Activated CD4-positive, CD25-positive, alpha-beta regulatory T cell treated with anti-CD3 and anti-CD28 coated beads, Interleukin-2, amount 50 U/mL, for 72 hours (primary cell): ENCODE measurements around the gene PLD5.

ENCODE experiments used
- DNase-seq: peaks from one replicate; pipeline ENCODE4 v3.0.0; 2021

Gene PLD5

DNA sequence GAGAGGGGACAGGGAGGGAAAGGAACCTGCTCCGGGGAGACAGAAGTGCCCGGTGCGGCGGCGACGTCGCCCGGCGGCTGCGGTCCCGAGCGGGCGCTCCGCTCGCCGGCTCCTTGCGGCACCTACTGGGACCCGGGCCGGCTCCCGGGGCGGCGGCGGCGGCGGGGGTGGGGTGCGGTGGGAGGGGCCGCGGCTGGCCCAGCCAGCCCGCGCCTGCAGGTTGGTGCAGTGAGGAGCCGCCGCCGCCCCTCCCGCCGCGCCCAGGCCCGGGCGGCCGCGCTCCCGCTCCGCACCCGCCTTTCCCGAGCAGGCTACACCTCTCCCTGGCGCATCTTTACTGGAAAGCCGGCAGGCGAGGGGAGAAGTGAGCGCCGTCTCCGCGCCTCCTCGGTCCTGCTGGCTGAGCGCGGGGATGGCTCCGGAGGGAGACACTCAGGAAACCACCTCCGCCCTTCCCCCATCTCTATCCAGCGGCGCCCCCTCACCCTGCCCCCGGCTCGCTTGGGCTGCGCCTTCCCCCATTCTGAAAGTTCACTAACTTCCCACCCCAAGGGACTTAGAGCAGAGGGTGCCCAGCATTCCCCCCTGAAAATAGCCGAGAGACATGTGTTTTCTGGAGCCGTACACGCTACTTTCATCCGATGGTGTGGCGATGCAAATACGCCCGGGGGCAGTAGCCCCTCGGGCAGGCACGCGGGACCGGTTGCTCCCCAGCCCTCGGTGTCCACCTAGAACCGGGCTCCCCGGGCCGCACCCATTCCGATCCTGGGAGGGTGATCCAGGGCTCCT, at the start of gene PLD5:
Gene PLD5 (minus strand): TSS at position 127 of the 789 bp plus-strand sequence.
- DNase-seq, result no peak

DNA sequence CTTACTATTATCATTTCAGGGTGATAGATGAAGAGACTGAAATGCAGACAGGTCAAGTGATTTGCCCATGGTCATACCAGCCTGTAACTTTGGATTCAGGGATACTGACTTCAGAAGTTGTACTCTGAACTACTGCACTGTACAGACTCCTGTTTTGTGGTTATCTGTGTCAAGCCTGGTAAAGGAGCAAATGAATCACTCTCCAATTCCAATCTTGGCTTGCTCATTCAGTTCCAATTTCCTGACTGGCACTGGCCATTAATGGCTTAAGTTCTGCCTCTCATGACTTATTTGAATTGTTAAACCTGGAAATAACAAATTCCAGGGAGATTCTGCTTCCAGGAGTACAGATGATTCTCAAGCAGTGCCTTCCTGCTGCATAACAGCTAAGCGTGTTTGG, 45.4 kb upstream of the PLD5 start:
- no peak for DNase-seq

DNA sequence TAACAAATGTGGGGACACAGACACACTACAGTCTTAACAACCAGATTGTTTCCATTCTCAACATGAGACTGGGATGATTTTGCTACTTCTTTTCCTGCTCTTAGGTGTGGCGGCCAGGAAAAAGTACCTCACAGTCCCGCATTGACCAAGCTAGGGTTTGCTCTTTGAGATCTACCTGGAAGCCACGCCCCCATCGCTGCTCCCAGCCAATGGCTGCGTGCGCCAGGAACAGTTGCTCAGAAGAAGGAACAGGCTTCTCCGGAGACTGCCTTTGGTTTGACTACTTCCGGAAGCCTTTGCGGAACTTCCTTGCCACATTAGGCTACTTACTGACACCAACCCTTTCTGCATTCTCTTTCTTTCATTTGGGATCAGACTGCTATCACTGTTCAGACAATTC, 44.2 kb upstream of the PLD5 start:
- no peak for DNase-seq

DNA sequence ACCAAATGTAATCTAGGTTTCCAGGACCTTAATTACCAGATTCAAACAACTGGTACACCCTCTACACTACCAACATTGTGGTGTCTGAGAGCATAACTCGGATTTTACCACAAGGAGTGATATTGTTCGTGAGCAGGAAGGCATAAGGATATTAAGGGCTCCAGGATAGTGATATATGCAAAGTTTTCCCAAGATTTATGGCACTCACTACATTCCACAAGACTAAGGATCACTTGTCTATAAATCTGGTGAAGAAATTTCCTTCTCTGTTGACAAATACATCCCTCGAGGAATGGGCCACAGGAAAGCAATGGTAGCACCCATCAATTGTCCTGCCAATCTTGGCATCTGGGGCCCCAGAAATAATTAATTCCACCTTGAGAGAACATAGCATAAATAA, 43.1 kb upstream of the PLD5 start:
- no peak for DNase-seq

DNA sequence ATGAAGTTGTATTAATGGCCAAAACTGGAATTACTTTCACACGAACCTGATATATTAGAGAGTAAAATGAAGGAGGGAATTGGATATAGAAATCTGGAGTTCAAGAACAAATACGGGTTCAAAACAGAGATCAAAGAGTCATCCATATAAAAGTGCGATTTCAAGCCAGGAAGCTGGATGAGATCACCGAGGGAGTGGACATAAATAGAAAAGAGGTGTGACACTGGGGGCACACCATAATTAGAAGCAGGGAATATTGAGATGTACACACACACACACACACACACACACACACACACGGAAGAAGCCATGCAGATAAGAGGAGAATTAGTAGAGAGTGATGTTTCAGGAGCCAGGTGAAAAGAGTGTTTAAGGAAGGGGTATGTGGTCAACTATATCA, 32.3 kb upstream of the PLD5 start:
- DNase-seq, result no peak

- no peak for DNase-seq
Observed at GRCh38 chr1:242556276-242556675, 31.8 kb upstream of the PLD5 start.

DNA sequence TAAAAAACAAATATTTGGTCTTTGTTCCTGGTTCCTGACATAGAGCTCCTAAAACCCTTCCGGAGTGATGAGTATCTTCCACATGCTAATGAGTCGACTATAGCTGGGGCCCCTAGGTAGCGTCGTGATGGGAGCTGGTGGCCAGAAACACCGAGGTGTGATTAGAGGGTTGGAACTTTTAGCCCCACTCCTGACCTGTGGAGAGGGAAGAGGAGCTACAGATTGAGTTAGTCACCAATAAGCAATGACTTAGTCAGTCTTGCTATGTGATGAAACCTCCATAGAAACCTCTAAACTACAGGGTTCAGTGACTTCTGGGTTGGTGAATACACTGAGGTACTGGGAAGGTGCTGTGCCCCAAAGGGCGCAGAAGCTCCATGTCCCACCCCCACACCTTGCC, 30.1 kb upstream of the PLD5 start:
- no peak for DNase-seq

DNA sequence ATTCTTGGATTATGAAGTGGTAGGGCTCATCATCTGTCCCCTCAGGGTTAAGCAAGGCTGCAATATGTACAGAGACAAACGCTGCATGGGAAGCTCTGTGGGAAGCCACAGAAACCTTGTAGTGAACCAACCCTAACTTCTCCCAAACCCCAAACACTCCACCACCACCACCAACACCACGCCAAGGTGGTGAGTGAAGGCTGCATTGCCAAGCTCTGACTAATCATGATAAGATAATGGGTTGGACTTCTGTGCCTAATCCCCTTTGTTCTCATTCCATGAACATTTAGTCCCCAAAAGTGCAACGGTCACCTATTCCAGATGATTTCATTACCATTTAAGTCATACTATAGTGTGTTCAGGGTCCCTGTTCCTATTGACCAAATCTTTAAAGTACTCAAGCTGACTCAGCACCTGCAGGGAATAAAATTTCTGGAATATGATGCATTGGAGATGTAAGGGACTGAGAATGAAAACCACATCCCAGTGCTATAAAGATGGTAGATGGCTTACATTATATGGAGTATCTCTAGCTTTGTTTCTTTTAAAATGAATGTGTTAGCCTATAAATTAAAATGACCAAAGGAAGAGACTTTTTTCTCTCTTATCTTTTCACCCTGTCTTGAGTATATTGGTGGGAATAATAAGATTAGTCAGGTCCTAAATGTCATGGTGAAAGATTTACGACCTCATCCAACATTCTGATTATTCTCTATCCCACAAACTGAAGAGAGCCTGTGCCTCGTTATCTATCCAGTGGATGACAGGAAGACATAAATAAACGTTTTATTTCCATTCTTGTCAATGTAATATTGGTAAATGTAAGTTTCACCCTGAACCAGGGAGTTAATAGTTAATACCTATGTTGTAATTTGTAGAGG, 22.6 kb upstream of the PLD5 start:
- no peak for DNase-seq

- DNase-seq, result no peak
Observed at GRCh38 chr1:242546441-242546840, 21.9 kb upstream of the PLD5 start.

- DNase-seq, result no peak
Observed at GRCh38 chr1:242544071-242544470, 19.6 kb upstream of the PLD5 start.

GRCh38 chr1:242542271-242542670, 17.8 kb upstream of the PLD5 start:
- DNase-seq, result no peak

GRCh38 chr1:242535986-242536385, 11.5 kb upstream of the PLD5 start:
- DNase-seq, result no peak

DNA sequence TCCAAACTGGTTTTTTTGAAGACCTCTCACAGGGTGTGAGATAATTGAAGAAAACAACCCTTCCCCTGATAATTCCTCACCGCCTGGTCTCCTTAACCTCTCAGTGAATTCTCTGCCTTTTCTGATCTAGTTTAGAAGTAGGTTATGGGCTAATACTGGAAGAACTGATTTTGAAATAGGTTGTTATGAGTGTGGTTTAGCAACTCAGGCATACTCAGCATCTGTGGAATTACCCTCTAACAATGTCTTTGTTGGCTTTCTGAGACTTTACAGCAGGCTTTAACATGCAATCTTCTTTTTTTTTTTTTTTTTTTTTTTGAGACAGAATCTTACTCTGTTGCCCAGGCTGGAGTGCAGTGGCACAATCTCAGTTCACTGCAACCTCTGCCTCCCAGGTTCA, 10.3 kb upstream of the PLD5 start:
- no peak for DNase-seq

- no peak for DNase-seq
Observed at GRCh38 chr1:242530761-242531160, 6.3 kb upstream of the PLD5 start.

DNA sequence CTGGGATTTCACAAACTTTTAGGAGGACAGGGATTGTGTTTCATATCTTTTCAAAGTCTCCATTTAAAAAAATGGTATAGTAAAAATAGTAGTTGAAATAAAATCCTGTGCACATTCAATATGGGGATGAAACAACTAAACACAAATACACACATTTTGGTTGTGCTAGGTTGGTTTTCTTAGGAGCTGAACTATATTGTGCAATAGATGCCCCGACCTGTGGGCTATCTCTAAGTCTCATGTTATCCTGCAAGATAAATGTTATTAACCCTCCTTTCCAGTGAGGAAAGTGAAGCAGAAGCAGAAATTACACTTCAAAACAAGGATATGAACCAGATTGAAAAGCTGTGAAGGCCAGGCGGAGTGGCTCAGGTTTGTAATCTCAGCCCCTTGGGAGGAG, 1.3 kb upstream of the PLD5 start:
- no peak for DNase-seq

GRCh38 chr1:242525360-242525722, 844 bp upstream of the PLD5 start:
- DNase-seq, result no peak

DNA sequence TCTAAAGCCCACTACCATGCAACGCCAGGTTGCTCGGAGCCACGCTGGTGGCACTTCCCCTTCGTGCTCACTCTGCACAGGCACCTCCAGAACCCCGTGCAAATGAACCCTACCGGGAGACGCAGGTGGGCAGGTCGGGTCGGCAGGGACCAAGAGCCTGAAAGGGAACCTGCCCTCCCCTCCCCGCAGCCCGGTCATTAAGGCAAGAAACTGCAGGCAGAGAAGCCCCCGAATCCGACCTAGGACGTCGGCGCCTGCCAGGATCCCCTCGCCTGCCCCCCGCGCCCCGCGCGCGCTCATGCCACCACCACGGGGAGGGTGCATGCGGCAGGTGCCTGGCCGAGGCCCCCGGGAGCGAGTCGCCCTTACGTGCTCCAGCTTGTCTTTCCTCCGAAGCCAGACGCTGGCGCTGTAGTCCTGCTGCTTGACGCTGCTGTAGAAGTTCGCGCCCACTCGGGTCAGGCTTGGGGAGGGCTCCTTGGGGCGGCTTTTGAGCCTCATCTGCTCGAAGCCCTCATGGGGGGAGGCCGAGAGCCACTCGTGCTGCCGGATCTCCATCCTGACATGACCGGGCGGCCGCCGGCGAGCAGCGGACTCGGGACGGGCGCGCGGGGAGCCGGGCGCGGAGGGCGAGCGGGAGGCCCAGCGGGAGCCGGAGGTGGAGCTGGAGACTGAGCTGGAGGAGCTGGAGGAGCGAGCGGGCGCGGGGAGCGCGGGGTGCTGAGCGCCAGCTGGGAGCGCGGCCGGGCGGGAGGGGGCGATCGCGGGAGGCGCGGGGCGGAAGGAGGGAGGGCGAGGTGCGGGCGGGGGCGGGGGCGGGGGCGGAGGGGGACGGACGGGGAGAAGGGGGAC, 552 bp downstream of the PLD5 start:
- no peak for DNase-seq

DNA sequence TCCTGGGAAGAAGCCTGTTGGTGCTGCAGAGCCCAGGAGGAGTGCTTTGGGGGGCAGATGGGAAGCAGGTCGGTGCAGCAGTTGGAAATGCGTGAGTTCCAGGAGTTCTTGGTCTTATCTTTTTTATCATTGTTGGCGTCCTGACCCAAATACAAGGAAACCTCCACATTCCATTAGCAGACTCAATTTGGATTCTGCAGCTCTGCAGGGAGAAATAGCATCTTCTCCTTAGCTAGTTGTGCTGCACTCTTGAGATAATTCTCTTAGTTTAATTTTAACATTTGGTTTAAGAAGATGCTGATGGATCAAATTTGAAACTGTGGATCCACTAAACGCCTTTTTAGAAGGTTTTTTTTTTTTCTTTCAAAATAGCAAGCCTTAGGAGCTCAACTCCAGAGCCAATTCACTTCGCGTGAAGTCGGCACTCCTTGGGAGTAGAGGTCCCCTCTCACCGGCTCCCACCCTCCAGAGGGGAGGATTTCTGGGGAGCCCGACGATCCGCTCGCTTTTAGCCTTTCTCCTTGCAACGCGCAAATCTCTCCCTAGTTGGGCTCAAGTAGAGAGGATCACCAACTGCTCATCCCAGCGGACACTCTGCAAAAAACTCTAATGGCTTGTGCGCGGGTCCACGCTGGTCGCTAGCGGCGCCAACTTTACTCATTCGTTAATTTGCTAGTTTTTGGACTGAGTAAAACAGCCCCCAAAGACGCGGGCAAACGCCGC, 1.3 kb downstream of the PLD5 start:
- DNase-seq, result no peak

DNA sequence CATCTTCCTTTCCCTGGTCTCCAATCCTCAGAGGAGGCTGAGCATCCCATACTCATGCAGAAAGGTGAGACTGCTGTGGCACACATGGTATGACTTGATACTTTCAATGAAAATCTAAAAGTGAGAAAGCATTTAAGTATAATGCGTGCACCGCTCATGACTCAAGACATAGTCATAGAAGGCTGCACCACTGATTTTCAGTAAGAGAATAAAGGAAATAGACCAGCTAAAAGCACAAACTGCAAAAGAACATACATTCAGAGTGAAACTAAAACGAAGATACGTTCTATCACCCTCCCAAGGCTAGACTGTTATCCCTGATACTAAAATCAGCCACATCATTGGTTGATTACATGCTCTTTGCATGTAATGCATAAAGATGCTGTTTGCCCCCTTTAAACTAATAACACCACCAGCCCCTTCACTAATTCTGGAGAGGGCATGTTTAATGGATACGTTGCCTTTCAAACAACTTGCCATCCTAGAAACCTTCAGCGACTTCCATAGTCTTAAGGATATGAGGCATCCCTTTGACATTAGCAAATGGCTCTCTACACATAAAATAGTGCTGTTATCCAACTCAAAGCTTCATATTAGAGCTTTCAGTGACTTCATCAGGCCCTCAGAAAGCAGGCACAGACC, 2.1 kb downstream of the PLD5 start:
- DNase-seq, result no peak

- DNase-seq, result no peak
Observed at GRCh38 chr1:242515555-242515954, 8.9 kb downstream of the PLD5 start.

- DNase-seq, result no peak
Observed at GRCh38 chr1:242506724-242507123, 17.8 kb downstream of the PLD5 start.

DNA sequence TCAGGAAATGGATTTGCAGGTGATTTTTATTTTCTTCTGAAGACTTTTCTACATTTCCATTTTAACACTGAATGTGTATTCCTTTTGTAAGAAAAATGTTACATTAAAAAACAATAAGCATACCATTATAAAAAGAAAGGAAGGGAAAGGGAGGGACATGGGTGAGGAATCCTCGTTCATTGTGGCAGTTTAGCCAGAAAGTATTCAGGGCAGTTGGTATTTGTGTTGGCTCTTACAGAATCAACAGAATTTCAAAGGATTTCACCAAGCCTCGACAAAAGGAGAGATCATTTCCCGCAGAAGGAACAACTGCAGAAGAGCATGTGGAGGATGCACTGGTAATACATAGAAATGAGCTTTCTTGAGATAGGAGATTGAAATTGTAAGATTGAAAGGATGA, 35.0 kb downstream of the PLD5 start:
- DNase-seq, result no peak
